NB4 (cell line): ENCODE results near the gene TMEM200C.

Experiments
- CTCF ChIP-seq: IDR thresholded peaks from one replicate; pipeline ENCODE4 v1.5.1; 2012; ENCODE audit warnings: low read depth, low read length
- MAX ChIP-seq: IDR thresholded peaks from 2 replicates; pipeline ENCODE4 v1.6.1; 2011; ENCODE audit warnings: low read depth, low read length
- MYC ChIP-seq: IDR thresholded peaks from 2 replicates; pipeline ENCODE4 v1.6.1; 2011; ENCODE audit warnings: low read depth, low read length
- POLR2A ChIP-seq: IDR thresholded peaks from 2 replicates; pipeline ENCODE4 v1.6.1; 2011; ENCODE audit warnings: mild to moderate bottlenecking; ENCODE audit not compliant: insufficient read length; ENCODE audit errors: extremely low read depth

- TF ChIP-seq POLR2A (no peak), CTCF (no peak), MAX (no peak), MYC (no peak)
Observed at GRCh38 chr18:5891854-5892215, 3.5 kb downstream of the TMEM200C start.
